IPS-20b (cell line): Measurements from ENCODE around the gene DEFB118.

Experiments
- H3K27ac ChIP-seq: one replicate; pipeline ENCODE4 v1.5.1; 2013; ENCODE audit warnings: low read length
- H3K27me3 ChIP-seq: 2 replicates; pipeline ENCODE4 v1.6.1; 2013; ENCODE audit warnings: mild to moderate bottlenecking, low read length, inconsistent platforms; ENCODE audit not compliant: insufficient read depth
- H3K36me3 ChIP-seq: 2 replicates; pipeline ENCODE4 v1.6.1; 2013; ENCODE audit warnings: low read depth, mild to moderate bottlenecking, inconsistent platforms, low read length, moderate library complexity; ENCODE audit not compliant: insufficient read depth
- H3K4me1 ChIP-seq: 2 replicates; pipeline ENCODE4 v1.6.1; 2013; ENCODE audit warnings: mild to moderate bottlenecking, control low read depth, inconsistent platforms, low read length, moderate library complexity; ENCODE audit not compliant: insufficient read depth
- H3K4me3 ChIP-seq: 2 replicates; pipeline ENCODE4 v1.5.1; 2013; ENCODE audit warnings: mild to moderate bottlenecking, low read length, inconsistent platforms
- H3K9ac ChIP-seq: 2 replicates; pipeline ENCODE4 v1.6.1; 2013; ENCODE audit warnings: low read depth, mild to moderate bottlenecking, inconsistent platforms, low read length, moderate library complexity
- H3K9me3 ChIP-seq: 2 replicates; pipeline ENCODE4 v1.6.1; 2013; ENCODE audit warnings: mild to moderate bottlenecking, low read depth, low read length, inconsistent platforms; ENCODE audit not compliant: insufficient read depth

DEFB118 gene

DNA sequence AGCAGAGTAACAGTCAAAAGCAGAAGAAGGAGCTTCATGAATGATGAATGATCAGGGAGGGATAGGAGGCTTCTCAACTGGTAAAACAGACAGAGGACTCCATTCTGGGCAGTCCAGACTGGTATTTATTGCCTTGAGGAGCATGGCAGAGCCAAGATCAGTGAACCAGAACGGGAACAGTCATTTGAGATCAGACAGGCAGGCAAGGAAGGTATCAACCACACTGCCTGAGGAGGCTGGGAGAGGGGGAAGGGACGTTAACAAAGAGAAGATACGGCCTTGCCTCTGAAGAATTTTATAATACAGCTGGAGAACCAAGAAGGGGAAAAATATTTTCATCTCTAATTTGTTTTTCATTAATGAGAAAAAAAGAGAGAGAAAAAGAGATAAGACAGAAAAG is 37.7 kb downstream of the DEFB118 start, which contains the start of gene DEFB121:
DEFB121 (minus strand) TSS at position 101 of the 400 bp plus-strand sequence; CDS start at position 38, 63 bp downstream.
- Histone ChIP-seq H3K9ac (no peak within 1 kb of the TSS), H3K4me1 (no peaks in the 10 kb centered on the region), H3K36me3 (no peaks in the 10 kb centered on the region), H3K27me3 (no peaks in the 10 kb centered on the region), H3K4me3 (no peak within 1 kb of the TSS), H3K9me3 (peaks cover 86% of the 10 kb centered on the region), H3K27ac (no peak within 1 kb of the TSS)

DNA sequence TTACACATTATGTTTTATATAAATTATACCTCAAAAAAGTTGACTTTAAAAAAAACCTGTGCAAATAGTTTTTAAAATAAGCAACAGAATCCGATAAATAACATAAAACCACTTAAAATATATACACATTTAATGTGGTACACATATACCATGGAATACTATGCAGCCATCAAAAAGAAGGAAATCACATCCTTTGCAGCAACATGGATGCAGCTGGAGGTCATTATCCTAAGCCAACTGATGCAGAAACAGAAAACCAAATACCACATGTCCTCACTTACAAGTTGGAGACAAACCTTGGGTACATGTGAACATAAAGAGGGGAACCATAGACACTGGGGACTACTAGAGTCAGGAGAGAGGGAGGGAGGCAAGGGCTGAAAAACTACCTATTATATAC is 41.6 kb downstream of the DEFB118 start:
- H3K9me3 ChIP-seq: peaks cover 78% of the 10 kb centered on the region
- no peak overlapping the region for H3K9ac ChIP-seq
- H3K4me3 ChIP-seq: no peak overlapping the region
- no peak overlapping the region for H3K27ac ChIP-seq
- no peaks in the 10 kb centered on the region for H3K4me1 ChIP-seq
- H3K36me3 ChIP-seq: no peaks in the 10 kb centered on the region
- no peaks in the 10 kb centered on the region for H3K27me3 ChIP-seq

DNA sequence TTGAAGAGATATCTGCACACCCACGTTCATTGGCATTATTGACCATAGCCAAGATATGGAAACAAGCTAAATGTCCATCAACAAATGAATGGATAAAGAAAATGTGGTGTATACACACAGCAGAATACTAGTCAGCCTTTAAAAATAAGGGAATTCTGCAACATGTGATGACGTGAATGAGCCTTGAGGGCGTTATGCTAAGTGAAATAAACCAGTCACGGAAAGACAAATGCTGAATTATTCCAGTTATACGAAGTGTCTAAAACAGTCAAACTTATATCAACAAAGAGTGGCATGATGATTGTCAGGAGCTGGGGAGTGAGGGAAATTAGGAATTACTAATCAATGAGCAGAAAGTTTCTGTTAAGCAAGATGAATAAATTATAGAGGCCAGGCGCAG is 46.0 kb downstream of the DEFB118 start:
- Histone ChIP-seq H3K4me1 (no peaks in the 10 kb centered on the region), H3K4me3 (no peak overlapping the region), H3K27me3 (no peaks in the 10 kb centered on the region), H3K36me3 (no peaks in the 10 kb centered on the region), H3K9ac (no peak overlapping the region), H3K9me3 (peaks cover 77% of the 10 kb centered on the region), H3K27ac (no peak overlapping the region)

DNA sequence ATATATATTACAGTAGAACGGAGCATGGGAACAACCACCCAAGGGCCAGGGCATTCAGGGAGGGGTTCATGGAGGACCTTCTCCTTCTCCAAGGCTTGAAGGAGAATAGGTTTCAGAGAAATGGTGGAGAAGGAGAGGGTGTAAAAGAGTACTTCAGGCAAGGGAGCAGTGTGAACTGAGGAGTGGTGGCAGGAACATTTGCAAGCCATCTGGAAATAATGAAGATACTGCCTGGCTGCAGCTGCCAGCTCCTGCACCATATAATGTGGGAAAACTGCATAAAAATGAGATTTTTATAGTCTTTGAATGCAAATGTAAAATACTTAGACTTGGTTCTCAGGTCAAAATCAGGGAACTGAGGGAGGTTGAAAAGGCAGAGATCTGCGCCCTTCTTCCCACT is 47.3 kb downstream of the DEFB118 start:
- Histone ChIP-seq H3K27me3 (no peaks in the 10 kb centered on the region), H3K9me3 (peaks cover 82% of the 10 kb centered on the region), H3K4me1 (no peaks in the 10 kb centered on the region), H3K36me3 (no peaks in the 10 kb centered on the region), H3K4me3 (no peak overlapping the region), H3K27ac (no peak overlapping the region), H3K9ac (no peak overlapping the region)

DNA sequence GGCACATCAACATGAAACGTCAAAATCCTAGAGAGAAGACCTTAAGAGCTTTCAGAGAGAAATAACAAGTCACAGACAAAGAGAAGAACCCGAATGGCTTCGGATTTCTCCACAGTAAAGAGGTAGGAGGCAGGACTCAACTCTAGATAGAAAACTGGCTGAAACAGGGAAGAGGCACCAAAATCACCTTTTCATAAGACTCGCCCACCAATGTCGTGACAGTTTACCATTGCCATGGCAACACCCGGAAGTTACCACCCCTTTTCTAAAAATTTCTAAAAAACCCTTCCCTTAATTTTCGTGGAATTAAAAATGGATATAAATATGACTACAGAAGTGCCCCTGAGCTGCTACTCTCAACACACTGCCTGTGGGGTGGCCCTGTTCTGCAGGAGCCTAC is 49.9 kb downstream of the DEFB118 start:
- H3K9ac ChIP-seq: no peak overlapping the region
- no peaks in the 10 kb centered on the region for H3K4me1 ChIP-seq
- H3K27me3 ChIP-seq: no peaks in the 10 kb centered on the region
- H3K27ac ChIP-seq: no peak overlapping the region
- H3K36me3 ChIP-seq: no peaks in the 10 kb centered on the region
- H3K9me3 ChIP-seq: peaks cover 74% of the 10 kb centered on the region
- no peak overlapping the region for H3K4me3 ChIP-seq
